ENCODE measurements around the gene SPACA1.

GRCh38 chr6:88116276-88116675 lies 68.6 kb downstream of the SPACA1 start:
- no peak for TF ChIP-seq CTCF (IDR thresholded peaks at IDR 0.05; ENCODE audit: borderline replicate concordance, extremely low read depth, low read length, poor library complexity, severe bottlenecking)
- TF ChIP-seq EZH2 (IDR thresholded peaks at IDR 0.05; ENCODE audit: borderline replicate concordance, low read depth, low read length, severe bottlenecking): no peak
